Measurements from ENCODE around the gene TFB1M.

Gene TFB1M

GRCh38 chr6:155257796-155258195 lies 56.5 kb downstream of the TFB1M start (continued):
- TF ChIP-seq PATZ1 (CRISPR knock-in tag; IDR thresholded peaks at IDR 0.05; ENCODE audit: borderline replicate concordance) (no peak), ESRRG (CRISPR knock-in tag; IDR thresholded peaks at IDR 0.05) (no peak), CSRNP3 (CRISPR knock-in tag; IDR thresholded peaks at IDR 0.05) (no peak), ZNF8 (CRISPR knock-in tag; IDR thresholded peaks at IDR 0.05) (no peak), ARNTL (CRISPR knock-in tag; IDR thresholded peaks at IDR 0.05; ENCODE audit: borderline replicate concordance, low read depth) (no peak), ZNF70 (CRISPR knock-in tag; IDR thresholded peaks at IDR 0.05) (no peak), GLIS3 (CRISPR knock-in tag; IDR thresholded peaks at IDR 0.05) (no peak), ZNF565 (CRISPR knock-in tag; conservative IDR thresholded peaks at IDR 0.05; ENCODE audit: low read depth) (no peak), TCF4 (CRISPR knock-in tag; IDR thresholded peaks at IDR 0.05; ENCODE audit: borderline replicate concordance) (no peak)

GRCh38 chr6:155256122-155256795 lies 58.0 kb downstream of the TFB1M start:
- TF ChIP-seq GLIS3 (CRISPR knock-in tag; IDR thresholded peaks at IDR 0.05) = no peak
- no peak for TF ChIP-seq ZC3H10 (CRISPR knock-in tag; IDR thresholded peaks at IDR 0.05)
- no peak for TF ChIP-seq TCF4 (CRISPR knock-in tag; IDR thresholded peaks at IDR 0.05; ENCODE audit: borderline replicate concordance)
- TF ChIP-seq BACH2 (CRISPR knock-in tag; IDR thresholded peaks at IDR 0.05; ENCODE audit: borderline replicate concordance) = no peak
- TF ChIP-seq CSDC2 (CRISPR knock-in tag; IDR thresholded peaks at IDR 0.05) = no peak
- TF ChIP-seq TOX (CRISPR knock-in tag; IDR thresholded peaks at IDR 0.05; ENCODE audit: borderline replicate concordance) = no peak
- TF ChIP-seq CSRNP3 (CRISPR knock-in tag; IDR thresholded peaks at IDR 0.05) = no peak
- no peak for TF ChIP-seq ZNF70 (CRISPR knock-in tag; IDR thresholded peaks at IDR 0.05)
- TF ChIP-seq ZFP30 (CRISPR knock-in tag; IDR thresholded peaks at IDR 0.05) = no peak
- TF ChIP-seq OSR1 (CRISPR knock-in tag; IDR thresholded peaks at IDR 0.05) = no peak
- no peak for TF ChIP-seq CREB5 (CRISPR knock-in tag; IDR thresholded peaks at IDR 0.05; ENCODE audit: low read depth)
- no peak for TF ChIP-seq ARNTL (CRISPR knock-in tag; IDR thresholded peaks at IDR 0.05; ENCODE audit: borderline replicate concordance, low read depth)
- no peak for TF ChIP-seq PPARA (CRISPR knock-in tag; IDR thresholded peaks at IDR 0.05; ENCODE audit: borderline replicate concordance)
- no peak for TF ChIP-seq ZNF565 (CRISPR knock-in tag; conservative IDR thresholded peaks at IDR 0.05; ENCODE audit: low read depth)
- TF ChIP-seq ISL1 (CRISPR knock-in tag; IDR thresholded peaks at IDR 0.05) = no peak
- TF ChIP-seq ZFP3 (CRISPR knock-in tag; IDR thresholded peaks at IDR 0.05) = no peak
- TF ChIP-seq TSHZ2 (CRISPR knock-in tag; IDR thresholded peaks at IDR 0.05) = no peak
- no peak for TF ChIP-seq PATZ1 (CRISPR knock-in tag; IDR thresholded peaks at IDR 0.05; ENCODE audit: borderline replicate concordance)
- ATAC-seq = no peak
